ENCODE results near the gene THSD4.

THSD4 gene

DNA sequence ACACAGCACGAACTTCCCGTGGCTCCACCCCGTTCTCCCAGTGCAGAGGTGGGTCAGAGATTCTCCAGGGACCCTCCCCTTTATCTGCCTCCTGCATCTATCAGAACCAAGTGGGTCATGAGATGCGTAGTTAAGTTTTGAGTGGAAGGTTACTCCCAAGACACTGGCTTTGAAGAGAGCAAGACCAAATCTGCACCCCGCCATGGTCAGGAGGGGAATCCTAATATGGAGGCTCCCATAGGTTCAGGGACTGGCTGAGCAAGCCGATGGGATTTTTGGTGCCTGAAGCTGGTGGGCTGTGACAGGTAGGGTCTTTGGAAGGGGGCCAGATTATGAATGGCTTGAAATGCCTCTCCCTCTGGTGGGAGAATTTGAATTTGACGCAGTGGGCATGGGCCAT is 488.1 kb downstream of the THSD4 start:
- no peak for DNase-seq

GRCh38 chr15:71607383-71607782 is 492.1 kb downstream of the THSD4 start:
- no peak for DNase-seq

DNA sequence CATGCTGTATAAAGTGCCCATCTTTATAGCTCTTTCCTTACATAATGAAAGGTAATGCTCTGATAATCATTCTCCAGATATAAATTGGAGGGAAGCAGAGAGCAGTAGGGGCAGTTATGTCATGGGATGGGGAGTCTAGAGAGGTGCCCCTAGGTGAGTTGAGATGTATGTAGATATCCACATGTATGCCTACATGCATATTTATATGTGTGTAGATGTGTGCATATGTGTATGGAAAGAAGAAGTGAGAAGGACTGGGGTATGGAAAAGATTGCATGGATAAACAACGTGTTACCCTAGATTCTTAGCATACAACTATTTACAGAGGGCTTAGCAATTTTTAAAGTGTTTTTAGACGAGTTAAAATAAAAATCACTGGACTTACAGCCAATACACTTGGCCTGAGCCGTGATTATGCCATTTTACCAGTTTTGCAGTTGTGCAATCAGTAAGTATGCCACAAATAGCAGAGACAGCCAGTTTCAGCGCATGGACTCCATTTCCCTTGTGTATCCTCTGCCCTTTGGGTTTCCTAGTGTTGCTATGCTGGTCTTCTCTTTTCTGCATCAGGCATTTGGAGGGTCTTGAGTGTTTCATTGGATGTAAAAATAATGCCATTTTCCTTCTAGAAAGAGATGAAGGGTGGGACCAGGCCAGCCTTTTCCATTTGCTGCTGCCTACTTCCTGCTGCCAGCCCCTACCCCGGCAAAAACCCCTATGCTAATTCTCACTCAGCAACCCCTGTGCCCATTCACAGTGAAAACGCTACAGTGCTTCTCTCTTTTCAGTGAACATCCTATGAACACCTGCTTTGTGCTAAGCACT is 495.7 kb downstream of the THSD4 start:
- DNase-seq, result no peak

DNA sequence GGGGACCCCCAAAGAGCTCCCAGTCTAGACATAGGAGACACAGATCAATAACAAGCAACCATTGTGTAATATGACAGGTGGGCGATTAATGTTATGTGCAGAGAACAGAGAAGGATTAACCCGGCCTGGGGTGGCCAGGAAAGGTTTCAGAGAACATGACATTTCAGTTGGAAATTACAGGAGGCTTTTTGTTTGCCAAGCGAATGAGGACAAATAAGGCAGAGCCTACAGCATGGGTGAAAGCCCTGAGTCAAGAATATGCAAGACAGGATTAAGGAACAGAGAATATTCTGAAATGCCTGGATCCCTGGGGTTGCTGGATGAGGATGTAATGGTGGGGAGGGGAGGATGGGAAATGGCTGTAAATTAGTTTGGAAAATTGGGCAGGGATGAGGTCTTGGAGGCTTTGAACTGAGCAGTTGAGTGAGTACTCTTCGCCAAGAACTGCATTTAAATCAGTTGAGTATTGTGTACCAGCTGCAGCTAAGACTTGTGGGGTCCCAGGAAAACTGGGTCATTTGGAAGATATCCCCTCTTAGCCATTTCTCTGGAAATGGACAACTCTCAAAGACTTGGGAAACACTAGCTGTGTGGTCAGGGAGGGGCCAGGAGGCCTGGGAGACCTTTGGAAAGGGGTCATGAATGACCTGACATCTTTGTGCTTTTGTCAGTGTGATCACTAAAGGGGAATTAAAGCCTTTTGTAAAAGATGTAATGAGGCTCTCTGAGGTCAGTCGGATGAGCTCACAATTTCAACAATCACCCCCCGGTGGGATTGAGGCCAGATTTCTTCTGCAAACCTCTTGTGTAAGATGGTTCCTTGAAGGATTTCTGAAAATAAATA is 496.5 kb downstream of the THSD4 start:
- DNase-seq, result no peak

DNA sequence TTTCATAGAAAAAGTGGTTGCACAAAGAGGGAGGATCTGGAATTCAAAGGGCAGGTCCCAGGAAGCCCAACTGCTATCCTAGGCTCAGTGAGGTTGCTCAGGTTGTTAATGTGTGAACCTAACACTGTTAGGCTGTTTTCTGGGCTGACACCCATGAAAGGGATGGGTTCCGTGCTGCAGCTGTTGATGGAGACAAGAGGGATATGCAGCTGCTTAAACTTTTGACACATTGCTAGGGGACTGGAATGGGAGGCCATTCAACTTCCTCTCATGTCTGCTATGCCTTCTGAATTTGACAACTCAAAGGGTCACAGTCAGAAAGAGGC is 497.1 kb downstream of the THSD4 start:
- DNase-seq, result no peak

- no peak for DNase-seq
Observed at GRCh38 chr15:71612869-71613268, 497.6 kb downstream of the THSD4 start.

DNA sequence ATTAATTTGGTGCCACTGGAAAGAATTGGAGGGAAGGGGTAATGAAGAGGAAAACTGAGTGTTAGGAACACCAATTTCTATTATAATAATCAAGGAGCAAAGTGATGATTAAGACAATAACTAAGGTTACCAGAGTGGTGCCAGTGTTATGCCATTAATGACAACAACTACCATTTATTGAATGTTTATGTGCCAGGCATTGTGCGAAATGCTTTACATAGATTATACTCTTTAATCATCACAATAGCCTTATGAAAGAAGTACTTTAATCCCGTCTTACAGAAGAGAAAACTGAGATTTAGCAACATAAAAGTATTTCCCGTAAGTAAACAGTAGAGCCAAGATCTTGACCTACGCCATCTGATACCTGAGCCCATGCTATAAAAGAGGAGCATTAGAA is 507.8 kb downstream of the THSD4 start:
- no peak for DNase-seq

DNA sequence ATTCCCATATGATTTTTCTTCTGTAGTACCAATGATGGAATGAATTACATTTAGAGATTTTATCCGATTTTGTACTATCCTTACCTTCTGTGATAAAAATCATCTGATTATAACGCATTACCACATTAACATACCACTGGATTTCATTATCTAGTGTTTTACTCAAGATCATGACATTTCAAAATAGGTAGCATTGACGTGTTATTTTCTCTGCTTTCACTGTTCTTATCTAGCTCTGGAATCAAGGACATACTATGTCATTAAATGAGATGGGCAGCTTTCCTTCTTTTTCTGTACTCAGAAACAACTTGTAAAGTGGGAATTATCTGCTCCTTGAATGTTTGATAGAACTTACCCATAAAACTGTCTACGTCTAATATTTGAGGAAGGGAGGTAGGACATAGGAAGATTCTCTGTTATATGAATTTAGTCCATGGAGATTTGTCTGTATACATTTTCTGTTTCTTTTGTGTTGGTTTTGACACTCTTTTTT is 511.4 kb downstream of the THSD4 start:
- DNase-seq, result no peak

- DNase-seq, result no peak
Observed at GRCh38 chr15:71627188-71627587, 511.9 kb downstream of the THSD4 start.

GRCh38 chr15:71627604-71628003 is 512.3 kb downstream of the THSD4 start:
- DNase-seq, result no peak

GRCh38 chr15:71628988-71629770 is 513.9 kb downstream of the THSD4 start:
- DNase-seq, result no peak

GRCh38 chr15:71629781-71630474 is 514.7 kb downstream of the THSD4 start:
- DNase-seq, result no peak

- no peak for DNase-seq
Observed at GRCh38 chr15:71630475-71630809, 515.2 kb downstream of the THSD4 start.

DNA sequence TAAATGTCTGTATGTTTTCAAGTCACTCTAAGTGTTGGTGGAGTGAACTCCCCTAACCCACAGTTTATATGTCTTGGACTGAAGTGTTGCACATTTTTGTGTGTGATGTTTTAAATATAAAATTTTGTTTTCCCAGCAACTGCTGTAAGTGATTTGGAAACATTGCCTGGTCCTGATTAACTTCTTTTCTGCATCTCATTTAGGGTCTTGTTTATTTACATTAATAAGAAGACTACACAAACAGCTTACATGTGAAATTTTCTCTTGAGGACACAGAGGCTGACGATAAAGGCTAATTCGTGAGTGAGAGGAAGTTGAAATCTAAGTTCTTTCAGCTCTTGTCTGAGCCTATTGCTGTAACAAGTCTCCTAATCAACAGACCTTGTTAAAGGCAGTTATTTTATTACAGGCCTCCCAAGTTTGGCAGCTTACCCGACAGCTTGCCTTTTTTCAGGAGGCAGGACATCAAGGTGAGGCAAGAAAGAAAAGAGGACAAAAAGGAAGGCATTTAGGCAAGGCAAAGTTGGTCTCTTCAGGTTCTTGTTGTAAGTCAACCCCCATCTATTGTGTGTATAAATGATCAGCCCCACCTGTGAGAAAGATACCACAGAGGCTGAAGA is 517.4 kb downstream of the THSD4 start:
- DNase-seq, result no peak

DNA sequence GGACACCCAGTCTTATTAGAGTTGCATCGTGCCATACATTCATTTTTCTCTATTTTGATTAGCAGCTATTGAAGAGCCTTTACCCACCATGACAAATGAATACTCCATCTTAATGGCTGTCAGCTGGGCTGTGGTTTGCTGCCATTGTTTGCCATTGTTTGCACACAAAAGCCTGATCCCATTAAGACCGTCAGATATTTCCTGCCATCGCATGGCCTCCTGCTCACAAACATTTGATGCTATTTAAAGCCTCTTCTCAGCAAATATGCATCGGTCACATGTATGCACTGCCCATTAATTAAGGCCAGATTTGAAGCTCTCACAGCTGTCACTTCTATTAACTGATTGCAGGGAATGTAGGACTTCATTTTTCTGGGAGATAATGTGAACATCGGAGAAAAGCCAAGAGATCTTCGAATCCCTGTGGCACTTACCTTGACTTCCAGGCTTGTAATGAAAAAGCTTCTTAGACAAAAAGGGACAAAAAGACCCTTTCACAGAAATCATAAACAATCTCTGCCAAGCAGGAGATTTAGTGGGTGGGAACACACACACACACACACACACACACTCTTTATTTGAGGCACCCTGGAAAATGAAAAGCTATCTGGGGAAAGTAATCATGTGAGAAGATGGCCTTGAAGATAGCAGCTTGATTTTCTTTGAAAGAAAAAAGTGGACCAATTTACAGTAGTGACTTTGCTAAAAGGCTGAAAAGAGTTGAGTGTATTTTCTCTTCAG is 519.7 kb downstream of the THSD4 start:
- DNase-seq, result no peak

- no peak for DNase-seq
Observed at GRCh38 chr15:71635735-71636134, 520.5 kb downstream of the THSD4 start.

DNA sequence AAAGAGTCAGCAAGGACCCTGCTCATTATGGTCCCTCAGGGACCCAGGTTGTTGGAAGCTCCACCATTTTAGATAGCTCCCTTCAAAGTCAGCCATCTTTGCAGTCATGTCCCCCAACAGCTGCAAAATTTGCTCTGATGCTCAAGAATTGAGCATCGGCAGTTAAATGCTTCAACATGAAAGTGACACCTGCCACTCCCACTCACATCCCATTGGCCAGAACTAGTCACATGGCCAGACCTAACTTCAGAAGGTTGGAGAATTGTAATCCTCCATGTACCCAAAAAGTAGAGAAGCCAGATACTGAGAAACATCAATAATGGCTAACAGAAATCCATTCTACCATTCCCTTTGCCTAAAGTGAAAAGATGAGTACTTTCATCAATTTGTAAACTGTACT is 523.6 kb downstream of the THSD4 start:
- DNase-seq, result no peak

- no peak for DNase-seq
Observed at GRCh38 chr15:71639471-71639870, 524.2 kb downstream of the THSD4 start.

GRCh38 chr15:71643918-71644317 is 528.6 kb downstream of the THSD4 start:
- no peak for DNase-seq

DNA sequence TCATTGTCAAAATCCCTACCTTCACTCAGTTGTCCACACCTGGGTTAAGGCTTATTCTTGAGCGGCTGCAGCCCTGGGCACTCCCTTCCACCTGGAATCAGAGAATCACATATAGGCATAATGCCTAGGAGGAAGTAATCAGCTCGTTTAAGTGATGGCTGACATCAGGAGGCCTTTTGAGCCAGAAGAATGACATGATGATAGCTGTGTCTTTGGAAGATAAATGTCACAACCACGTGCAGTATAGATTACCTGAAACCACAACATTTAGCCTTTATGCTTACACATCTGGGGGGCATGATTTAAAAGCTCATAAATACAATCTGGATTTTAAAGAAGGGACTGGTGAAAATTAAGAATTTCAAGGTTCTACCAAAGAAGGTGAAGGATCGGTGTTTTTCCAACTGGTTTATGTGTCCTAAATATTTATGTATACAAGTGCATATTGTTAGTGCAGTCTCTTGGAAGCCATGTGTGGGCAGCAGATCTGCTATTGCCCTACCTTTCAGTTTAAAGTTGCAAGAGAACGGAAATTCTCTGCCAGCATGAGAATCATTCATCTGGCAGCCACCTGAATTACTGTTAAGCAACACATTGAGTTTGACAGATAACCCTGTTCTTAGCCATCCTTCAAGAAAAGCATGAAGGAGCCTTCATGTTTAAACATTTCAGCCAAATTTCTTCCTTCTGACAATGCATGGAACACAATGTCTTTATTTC is 531.7 kb downstream of the THSD4 start:
- DNase-seq, result no peak

GRCh38 chr15:71647487-71647808 is 532.2 kb downstream of the THSD4 start:
- no peak for DNase-seq
